PC-3 (cell line): ENCODE results near the gene CHST9.

ENCODE experiments used
- EZH2 ChIP-seq: fragments of 300-600 bp; sonication (generic); IDR thresholded peaks from one replicate; pipeline ENCODE4 v1.6.1; 2017; ENCODE audit warnings: antibody characterized with exemption, mild to moderate bottlenecking, low read length; ENCODE audit not compliant: unreplicated experiment
- EZH2phosphoT487 ChIP-seq: fragments of 300-600 bp; sonication (generic); IDR thresholded peaks from 2 replicates; pipeline ENCODE4 v1.6.1; 2018; ENCODE audit warnings: mild to moderate bottlenecking, antibody characterized with exemption, low read length, borderline replicate concordance
- TF ChIP-seq, protein P1 (sequence below): fragments of 300-600 bp; sonication (generic); conservative IDR thresholded peaks from 2 replicates; pipeline ENCODE4 v1.5.1; 2017; ENCODE audit warnings: antibody characterized with exemption, low read depth, mild to moderate bottlenecking, low read length

GRCh38 chr18:27214831-27215230 is 29.7 kb upstream of the CHST9 start:
- TF ChIP-seq, protein P1, sequence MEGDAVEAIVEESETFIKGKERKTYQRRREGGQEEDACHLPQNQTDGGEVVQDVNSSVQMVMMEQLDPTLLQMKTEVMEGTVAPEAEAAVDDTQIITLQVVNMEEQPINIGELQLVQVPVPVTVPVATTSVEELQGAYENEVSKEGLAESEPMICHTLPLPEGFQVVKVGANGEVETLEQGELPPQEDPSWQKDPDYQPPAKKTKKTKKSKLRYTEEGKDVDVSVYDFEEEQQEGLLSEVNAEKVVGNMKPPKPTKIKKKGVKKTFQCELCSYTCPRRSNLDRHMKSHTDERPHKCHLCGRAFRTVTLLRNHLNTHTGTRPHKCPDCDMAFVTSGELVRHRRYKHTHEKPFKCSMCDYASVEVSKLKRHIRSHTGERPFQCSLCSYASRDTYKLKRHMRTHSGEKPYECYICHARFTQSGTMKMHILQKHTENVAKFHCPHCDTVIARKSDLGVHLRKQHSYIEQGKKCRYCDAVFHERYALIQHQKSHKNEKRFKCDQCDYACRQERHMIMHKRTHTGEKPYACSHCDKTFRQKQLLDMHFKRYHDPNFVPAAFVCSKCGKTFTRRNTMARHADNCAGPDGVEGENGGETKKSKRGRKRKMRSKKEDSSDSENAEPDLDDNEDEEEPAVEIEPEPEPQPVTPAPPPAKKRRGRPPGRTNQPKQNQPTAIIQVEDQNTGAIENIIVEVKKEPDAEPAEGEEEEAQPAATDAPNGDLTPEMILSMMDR: no peak
- TF ChIP-seq EZH2 (no peak), EZH2phosphoT487 (no peak)
